NK-92 (cell line): Measurements from ENCODE around the gene RPS21.
"Not testable (repeated sequence)": the region's sequence is repeated elsewhere in the genome, so short reads cannot be mapped to it uniquely, and the experiment has no call there.

Source experiments
- DNase-seq: peaks from one replicate; lab custom pipeline; 2025; ENCODE audit not compliant: unreplicated experiment; lab: John Stamatoyannopoulos, UW

The RPS21 gene

DNA sequence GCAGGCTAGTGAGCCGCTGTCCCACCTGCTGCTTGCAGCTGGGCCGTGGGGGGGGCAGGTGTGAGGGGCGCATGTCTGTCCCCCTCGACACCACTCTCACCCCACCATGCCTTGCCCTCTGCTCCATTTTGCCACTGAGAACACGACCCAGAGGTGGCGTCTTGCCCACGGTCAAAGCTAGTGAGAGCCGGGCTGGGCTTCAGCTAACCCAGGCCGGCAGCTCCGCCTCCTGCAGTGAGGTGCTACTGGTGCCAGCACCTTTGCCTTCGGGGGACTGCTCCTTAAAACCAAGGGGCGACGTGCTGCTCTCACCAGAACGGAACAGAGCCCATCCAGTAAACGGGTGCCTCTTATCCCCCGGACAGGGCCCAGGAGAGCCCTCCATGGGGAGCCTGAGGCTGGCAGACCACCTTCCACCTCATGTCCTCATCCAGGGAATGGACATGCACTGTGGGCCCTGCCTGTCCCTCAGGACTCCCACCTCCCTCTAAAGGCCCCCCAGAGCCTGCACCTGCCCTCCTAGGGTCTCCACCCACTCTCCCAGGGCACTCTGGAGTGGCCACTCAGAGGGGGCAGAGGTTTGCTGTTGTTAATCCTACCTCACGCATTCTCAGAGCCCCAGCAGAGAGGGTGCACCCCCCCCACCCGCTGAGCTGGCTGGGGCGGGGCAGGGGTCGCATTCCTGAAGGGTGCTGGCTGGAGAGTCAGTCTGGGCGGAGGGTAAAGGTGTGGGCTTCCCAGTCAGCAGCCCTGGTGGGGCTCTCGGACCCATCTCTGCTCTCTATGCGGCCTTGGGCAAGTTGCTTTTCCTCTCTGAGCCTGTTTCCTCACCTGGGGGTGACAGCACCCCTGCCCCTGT lies 37.6 kb downstream of the RPS21 start:
- no peak for DNase-seq

DNA sequence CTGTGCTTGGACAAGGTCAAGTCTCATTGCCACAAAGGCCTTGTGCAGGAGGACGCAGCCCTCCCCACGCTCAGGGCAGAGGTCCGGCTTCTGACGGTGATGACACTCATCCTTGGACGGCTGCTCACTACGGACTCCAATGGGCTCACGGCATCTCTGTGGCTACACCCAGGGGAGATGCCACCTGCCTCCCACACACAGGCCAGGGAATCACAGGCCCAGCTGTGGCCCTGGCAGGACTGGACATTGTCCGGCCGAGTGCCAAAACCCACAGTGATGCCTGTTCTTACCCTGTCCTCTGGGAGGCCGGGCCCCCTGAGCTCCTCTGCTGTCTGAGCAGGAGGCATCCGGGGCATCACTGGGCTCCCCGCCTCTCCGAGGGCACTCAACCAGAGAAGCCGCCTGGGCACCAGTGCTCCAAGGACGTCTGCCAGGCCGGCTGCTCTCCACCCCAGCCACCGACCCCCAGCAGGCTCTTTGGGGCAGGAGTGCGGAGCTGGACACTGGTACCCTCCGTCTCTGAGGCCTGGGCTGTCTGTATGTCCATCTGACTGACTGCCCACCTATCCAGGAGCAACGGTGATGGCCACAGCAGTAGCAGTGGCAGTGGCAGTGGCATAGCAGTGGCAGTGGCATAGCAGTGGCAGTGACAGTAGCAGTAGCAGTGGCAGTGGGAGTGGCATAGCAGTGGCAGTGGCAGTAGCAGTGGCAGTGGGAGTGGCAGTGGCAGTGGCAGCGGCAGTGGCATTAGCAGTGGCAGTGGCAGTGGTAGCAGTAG lies 38.6 kb downstream of the RPS21 start:
- DNase-seq, result no peak

GRCh38 chr20:62426059-62426348 lies 39.1 kb downstream of the RPS21 start:
- DNase-seq, result not testable (repeated sequence)

DNA sequence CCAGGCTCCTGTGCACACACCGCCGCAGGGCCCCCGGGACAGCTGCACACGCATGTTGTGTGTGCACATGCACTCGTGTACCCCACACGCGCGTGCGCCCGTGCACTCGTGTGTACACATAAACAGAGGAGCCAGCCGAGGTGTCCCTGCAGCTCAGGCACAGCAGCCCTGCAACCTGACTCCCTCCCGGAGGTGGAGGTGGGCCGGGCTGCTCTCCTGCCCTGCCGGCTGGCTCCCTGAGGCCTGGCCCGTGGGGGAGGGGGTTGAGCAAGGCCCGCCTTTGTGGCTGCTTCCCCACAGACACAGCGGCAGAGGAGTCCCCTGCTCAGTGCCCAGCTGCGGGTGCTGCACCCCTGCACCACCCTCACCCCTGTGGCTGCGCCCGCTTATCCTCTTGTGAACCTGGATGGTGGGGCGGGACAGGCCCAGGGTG lies 39.8 kb downstream of the RPS21 start:
- DNase-seq, result no peak

DNA sequence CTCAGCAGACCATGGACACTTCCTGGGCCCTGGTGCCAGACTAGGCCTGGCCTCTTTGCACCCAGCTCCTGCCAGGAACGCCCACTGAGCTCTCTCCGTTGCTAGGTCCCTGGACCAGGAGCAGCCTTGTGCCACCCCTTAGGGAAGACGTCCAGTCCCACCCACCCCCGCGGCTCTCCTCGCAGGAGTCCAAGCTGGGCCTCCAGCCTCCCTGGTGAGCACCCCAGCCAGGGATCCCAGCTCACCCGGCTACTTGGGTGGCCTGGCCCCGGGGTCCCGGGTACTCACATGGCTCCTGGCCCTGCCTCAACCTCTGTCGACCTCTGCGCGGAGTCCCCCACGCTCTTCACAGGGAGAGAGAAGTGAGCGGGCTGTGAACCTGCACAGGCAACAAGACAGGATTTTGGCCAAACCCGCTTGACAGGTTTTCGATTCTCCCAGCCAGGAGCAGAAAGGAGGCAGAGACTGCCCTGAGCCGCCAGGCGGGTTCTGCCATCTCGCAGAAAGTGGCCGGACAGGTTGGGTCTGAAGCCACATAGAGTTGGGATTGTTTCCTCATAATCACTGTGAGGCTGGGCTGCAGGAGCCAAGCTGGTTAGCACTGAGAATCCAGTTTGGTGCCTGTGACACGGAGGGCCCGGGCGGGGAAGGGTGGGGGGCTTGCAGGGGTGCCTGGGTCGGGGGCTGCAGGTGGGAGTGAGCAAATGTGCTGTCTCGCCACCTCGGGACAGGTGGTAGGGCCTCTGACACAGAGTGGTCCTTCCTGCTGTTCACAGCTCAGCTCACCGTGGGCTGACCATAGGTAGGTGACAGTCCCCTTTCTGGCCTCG lies 40.5 kb downstream of the RPS21 start, which contains the start of gene RBBP8NL:
RBBP8NL (minus strand) TSS at position 368 of the 830 bp plus-strand sequence. CDS start 7,892 bp downstream, outside the sequence.
- no peak for DNase-seq

- no peak for DNase-seq
Observed at GRCh38 chr20:62428002-62428372, 41.1 kb downstream of the RPS21 start.

- no peak for DNase-seq
Observed at GRCh38 chr20:62428396-62429295, 41.7 kb downstream of the RPS21 start.

DNA sequence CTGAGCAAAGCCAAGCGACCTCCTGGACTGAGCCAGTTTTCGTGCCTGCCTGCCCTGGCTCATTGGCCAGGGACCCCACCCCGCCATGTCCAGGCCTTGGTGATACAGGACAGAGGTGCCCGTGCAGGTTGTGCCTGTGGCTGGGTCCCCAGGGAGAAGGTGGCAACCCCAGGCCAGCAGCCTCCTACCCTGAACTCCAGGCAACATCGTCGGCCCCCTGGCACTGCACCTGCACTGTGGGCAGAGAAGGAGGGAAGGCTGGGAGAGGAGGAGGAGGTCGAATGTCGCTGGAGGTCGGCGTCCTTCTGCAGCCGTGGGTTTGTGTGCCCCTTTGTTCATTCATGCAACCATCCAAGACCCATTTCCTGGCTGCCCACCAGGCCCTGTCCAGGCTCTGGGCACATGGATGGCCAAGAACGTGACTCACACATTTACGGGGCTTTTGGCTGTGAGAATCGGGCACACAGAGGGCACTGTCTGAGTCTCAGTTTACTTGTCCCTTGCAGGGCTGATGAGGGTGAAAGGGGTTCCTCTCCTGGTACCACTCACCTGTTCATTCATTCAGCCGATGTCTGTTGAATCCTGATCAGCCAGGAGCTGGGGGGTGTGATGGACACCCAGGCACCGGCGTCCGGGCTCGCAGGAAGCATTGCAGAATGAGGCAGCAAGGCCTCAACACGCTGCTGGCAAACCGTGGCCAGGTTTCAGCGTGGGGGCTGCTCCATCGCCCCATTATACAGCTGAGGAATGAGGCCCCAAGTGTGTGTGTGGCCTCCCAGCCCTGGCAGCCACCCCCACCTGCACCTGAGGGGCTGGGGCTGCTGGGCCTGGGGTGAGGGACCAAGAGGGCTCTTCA lies 42.8 kb downstream of the RPS21 start:
- DNase-seq, result no peak

DNA sequence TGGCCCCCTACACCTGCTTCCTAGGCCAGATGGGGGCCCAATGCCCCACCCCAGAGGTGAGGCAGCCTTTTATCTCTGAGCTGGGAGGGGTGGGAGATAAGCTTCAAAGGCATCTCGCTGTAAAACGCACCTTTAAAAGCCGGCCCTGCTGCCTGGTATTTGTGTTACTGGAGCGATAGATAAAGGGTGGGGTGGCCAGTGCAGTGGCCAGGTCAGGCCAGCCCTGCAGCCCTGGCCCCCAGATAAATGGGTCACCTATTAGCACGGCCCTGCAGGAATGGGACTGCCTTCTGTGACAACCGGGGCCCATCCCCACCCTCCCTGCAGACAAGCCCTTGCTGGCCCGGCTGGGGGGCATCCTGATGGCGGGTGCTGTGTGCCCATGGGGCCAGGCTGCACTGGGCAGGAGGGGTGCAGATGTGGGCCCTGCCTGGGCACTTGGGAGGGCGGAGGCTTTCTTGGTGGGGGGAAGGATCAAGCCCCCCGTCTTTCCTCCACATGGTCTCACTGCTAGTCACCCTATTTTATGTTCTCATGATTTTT lies 43.5 kb downstream of the RPS21 start:
- DNase-seq, result no peak

DNA sequence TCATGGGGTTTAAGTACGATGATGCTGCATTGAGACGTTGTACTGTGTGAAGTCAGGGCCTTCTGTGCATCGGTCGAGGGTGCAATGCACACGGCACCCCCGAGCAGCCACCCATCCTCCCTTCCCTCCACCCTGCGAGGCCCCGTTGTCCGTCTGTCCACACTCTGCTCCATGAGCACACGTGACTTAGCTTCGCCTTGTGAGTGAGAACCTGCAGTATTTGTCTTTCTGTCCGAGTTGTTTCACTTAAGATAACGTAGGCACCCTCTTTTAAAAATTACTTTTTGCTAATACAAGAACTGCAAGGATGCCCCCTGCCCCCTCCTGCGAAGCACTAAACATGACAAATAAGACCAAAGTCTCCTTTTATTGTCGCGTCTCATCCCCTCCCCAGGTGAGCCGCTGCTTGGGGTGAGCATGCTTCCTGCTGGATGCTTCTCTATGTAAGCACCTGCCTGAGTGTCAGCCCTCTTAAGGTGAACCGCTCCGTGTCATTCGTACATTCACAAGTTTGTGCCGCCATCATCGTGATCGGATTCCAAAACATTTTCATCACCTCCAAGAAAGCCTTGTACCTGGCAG lies 44.1 kb downstream of the RPS21 start:
- DNase-seq, result no peak

DNA sequence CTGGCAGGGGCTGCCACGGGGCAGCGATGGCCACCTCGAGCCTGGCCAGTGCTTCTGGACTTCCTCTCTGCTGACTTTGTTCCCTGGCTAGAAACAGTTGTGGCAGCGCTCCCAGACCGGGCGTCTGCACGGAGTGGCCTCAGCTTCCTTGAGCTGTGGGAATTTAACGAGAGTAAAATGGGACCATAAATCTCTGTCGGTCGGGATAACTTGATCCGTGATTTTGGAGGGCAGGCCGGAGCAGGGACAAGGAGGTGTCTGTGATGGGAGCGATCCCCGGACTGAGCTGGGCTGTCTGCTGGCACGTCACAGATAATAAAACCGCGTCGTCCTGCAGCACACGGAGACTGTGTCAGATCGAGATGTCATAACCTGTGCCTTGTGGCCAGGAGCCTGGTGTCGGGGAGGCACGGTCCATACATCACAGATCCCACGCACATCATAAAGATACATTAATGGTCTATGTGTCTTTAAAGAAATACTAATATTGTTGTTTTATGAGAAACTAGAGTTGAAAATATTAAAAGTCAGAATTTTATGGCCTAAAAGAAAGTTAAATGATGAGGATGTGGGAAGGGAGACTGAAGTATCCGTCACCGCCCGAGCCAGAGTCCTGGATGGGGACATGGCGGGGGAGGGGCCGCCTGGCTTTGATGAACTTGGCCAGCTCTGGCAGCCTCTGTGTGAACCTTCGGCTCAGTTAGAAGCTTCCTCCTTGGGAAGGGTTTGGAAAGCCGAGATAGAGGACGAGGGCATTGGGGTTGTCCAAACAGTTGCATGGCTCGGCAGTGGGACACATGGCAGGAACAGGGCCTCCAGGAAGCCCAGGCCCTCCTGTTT lies 47.0 kb downstream of the RPS21 start:
- DNase-seq, result no peak

GRCh38 chr20:62436692-62437091 lies 49.8 kb downstream of the RPS21 start:
- no peak for DNase-seq

GRCh38 chr20:62437496-62437895 lies 50.6 kb downstream of the RPS21 start:
- no peak for DNase-seq

DNA sequence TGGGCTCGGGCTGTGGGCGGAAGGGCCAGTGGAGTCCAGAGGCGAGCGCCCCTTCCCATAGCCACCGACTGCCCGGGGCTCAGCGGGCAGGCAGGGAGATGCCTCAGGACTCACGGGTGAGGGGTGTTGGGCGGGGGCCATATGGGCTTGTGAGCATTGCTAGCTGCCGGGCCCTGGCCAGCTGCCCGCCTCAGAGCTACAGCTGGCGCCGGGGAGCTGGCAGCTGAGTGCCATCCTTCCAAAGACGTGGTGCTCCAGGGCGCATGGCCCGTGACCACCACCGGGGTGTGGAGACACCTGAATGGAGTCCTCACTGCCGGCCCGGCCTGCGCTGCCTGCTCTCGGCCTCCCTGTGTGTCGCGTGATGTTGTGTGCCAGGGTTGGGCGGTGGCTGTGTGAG lies 51.0 kb downstream of the RPS21 start:
- no peak for DNase-seq
